ENCODE data around the gene TRPM1.

The TRPM1 gene

DNA sequence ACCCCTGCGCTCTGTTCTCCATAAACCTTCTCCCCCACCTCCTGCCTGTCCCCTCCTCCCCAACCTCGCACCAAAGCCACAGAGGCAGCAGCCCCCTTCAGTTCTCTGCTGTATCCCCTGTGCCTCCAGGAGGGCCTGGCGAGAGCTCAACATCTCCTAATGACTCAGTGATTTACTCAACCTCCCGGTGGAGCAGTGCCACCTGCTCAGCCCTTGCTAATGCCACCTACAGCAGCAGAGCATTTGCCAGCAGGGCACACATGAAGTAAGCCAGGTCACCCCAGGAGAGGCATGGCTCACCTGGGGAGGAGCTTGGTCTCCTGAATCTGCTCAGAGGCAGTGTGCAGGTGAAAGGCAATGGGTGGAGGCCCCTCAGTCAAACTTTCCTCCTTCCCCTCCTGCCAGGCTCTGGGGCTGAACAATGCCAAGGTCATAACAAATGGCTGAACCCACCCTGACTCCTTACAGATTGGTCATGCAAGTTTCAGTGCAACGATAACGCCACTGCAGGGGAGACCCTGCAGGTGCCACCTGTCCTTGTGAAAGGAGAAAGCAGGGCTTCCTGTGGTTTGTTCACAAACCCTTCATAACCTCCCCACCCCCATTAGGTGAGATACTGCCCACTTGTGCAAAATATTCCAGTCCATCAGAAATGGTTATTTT is 19.8 kb downstream of the TRPM1 start:
- DNase-seq = no peak

DNA sequence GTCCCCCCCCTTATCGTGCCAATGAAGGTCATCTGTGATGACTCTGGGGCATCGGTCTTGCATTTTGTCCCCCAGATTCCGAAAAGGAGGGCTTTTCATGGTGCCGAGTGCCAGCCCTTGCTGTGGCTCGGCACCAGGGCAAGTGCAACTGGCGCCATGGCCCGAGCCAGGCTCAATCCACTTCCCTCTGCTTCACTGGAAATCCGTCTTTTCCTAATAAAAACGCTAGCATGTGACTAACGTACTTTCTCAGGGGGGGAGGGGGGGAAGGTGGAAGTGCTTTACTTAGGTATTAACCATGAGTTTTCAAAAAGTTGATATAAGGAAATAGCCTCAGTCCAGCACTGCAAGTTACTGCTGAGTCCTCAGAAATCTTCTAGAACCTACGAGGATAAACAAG is 20.5 kb downstream of the TRPM1 start:
- DNase-seq = no peak

DNA sequence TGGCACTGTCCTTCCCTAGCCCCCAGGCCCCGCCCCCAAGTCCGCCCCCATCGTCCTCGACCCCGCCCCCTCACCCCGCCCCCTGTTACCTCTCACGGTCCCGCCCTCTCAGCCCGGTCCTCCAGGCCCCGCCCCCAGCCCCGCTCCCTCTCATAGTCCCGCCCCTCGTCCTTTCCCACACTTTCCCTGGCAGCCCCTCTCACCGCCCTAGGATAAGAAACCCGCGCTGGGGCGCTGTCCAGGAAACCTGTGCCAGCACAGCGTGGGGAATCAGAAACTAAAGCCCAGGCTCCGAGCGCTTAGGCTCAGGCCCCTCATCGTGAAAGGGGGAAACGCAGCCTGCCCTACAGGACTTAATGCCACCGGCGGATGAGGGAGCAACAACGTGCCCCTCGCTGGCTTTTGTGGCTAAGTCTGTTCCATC is 20.9 kb downstream of the TRPM1 start:
- DNase-seq = peak; percentile 14

DNA sequence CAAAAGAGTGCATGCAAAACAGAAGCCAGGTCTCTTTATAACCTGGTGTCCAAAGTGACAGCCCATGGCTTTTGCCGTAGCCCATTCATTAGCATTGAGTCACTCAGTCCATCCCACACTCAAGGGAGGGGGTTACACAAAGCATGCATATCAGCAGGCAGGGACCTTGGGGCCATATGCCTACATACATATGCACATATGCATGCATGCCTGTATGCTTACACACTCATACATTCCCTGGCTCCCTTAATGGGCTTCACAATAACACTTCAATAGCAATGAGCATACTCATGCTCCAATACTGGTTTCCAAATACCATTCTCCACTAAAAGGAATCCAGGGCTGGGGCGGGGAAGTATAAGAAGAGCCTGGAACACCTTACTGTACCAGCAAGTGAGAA is 22.0 kb downstream of the TRPM1 start:
- DNase-seq = no peak

DNA sequence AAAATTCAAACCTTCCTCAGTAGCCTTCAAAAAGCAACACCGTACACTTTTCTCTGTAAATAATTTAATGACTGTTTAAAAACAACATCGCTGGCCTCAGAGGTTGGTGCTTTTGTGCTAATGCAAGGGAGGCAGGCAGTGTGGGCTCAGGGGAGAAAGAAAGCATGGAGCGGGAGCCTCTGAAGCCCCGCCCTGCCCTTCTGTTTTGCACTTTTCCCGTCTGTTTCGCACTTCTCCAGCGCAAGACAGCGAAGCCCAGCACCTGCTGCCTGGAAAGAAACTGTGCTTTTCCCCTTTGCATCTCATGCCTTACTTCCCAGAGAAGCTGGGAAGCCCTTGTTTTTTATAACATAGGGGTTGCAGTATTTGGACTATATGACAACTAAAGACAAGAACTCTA is 23.1 kb downstream of the TRPM1 start:
- no peak for DNase-seq

DNA sequence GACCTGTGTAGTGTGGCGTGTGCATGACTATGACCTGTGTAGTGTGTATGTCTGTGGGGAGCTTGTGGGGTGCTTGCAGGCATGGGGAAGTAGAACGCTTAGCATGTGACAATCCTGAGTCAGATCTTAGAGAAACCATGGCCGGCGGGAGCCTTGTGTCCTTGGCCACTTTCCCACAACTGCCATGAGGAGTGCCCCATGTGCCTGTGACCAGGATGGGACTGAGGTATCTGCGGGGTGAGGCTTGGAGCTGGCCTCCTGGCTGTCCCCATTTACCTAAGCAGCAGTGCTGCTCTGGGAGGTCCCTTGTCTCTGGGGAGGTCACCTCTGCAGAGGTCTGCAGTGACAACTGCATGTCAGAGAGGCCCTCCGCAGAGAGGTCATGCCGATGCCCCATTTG is 23.6 kb downstream of the TRPM1 start:
- no peak for DNase-seq

DNA sequence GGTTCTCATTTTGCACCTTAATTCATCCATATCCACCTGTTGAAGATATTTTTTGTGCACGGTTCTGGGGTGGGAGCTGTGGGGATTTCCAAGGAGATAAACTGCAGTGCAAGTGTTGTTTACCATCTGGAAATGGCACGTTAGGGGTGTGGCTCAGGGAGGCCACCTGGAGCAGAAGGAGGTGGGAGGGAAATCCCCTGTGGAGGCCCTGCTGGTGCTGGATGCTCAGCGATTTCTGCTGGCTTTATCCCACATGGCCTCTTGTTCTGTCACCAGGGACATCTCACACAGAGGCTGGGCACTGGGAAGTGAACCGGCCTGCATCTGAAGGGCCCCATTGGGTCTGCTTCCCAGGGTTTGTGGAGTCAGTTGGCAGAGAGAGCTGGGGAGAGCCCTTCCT is 24.3 kb downstream of the TRPM1 start:
- no peak for DNase-seq

DNA sequence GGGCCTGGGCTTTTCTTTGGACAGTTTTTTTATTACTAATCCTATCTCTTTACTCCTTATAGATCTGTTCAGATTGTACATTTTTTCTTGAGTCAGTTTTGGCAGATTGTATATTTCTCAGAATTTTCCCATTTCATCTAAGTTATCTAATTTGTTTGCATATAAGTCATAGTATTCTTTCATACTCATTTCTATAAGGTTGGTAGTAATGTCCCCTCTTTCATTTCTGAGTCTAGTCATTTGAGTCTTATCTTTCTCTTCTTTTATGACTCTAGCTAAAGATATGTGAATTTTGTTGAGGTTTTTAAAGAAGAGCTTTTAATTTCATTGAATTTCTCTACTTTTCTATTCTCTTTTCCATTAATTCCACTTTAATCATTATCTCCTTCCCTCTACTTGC is 27.2 kb downstream of the TRPM1 start:
- DNase-seq = no peak

DNA sequence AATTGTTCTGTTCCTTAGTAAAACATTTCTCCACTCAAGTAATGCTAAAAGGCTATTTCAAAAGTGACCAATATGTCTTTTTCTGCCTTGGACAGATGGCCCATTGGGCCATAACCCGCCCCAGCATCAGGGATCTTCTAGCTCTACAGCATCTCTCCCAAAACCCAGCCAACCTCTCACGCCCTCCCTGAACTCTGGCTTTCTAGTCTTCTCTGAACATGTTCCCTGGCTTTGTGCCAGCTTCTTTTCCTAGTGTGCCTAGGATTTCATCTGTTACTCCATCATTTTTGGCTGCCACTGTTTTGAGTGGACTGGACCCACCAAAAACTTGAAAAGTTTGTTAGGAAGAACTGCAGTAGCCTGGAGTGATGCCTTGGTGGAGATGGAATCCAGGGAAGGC is 30.7 kb downstream of the TRPM1 start:
- no peak for DNase-seq

- no peak for DNase-seq
These were observed 32.0 kb downstream of the TRPM1 start for GRCh38 chr15:31069360-31070000.

GRCh38 chr15:31067890-31068603 is 33.5 kb downstream of the TRPM1 start:
- DNase-seq = no peak

GRCh38 chr15:31065824-31066223 is 35.7 kb downstream of the TRPM1 start:
- DNase-seq = no peak

DNA sequence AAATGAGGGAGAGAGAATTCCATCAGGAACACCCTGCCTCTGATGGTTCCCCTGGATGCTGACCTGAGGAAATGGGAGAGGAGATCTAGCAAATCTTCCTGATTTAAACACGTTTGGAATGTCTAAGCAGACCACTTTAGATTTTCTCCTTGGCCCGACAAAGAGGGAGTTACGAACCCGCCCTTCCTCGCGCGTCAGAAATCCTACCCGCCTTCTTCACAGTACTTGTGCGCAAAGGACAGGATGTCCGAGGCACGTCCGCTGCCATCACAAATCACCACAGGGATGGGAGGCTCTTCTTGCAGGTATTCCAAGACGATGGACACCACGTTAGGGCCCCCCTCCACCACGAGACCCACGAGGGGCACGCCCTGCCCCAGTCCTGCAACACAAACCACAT is 38.6 kb downstream of the TRPM1 start:
- DNase-seq = no peak

GRCh38 chr15:31062310-31062847 is 39.1 kb downstream of the TRPM1 start:
- no peak for DNase-seq

GRCh38 chr15:31060429-31061140 is 40.9 kb downstream of the TRPM1 start:
- DNase-seq = no peak

GRCh38 chr15:31058236-31058962 is 43.1 kb downstream of the TRPM1 start:
- no peak for DNase-seq

GRCh38 chr15:31051496-31052080 is 49.9 kb downstream of the TRPM1 start:
- DNase-seq = peak; percentile 63

DNA sequence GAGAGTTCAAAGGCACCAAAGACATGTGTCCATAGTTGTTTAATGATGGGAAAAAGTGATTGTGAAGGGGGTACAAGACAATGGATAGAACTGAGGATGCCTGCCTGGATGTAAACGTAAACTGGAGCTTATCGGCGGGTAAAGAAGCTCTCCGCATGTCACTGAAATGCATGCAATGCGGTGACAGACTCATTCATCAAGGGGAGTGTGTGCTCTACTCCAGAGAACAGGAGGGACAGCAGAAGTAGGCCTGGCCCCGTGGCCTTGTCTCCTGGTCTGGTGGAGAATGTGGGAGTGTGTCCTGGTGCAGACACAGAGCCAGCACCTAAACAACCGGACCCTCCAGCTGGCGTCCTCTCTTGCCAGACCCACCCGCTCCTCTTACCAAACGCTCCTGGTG is 50.6 kb downstream of the TRPM1 start:
- no peak for DNase-seq

GRCh38 chr15:31049682-31050615 is 51.6 kb downstream of the TRPM1 start:
- DNase-seq = peak; percentile 76

DNA sequence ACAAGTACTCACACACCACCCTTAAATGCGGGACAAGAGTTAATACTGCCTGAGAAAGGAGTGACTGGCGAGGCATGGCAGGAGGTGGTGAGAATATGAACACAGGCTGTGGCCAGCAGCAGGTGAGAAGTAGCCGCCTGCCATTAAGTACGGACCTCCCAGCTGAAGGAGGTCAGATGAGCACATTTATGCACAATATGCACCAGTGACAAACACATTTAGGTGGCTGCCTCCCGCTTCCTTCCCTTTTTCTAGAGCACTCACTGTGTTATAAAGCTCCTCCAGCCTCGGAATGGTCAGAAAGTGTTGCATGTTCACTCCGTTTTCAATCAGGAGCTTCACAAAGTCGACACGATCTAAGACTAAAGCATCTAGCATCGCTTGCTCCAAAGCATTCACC is 52.4 kb downstream of the TRPM1 start:
- DNase-seq = peak; percentile 80

DNA sequence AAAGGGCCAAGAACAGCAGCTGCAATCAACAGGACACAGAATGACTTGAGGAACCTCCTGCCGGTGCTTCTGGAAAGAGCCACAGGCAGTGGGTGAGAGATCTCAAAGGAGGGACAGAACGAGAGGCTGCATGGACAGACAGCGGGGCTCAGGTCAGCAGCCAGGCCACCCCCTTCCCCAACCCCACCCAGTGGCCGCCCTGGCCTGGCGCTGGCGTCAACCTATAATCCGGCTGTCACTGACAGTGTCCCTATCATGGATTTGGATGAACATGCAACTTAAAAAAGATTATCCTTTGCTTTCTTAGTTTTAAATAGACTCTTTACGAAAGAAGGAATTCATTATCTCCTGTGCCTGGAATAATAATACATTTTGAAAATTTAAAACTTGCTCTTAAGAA is 54.1 kb downstream of the TRPM1 start:
- no peak for DNase-seq

Measured in MV-4-11 (cell line).